Right hindlimb (tissue), 1 donor: Measurements from ENCODE around the gene TNNT3.
A peak's percentile ranks its signal among the peaks of the same experiment; 100 is the strongest.
"Not testable (repeated sequence)": the region's sequence is repeated elsewhere in the genome, so short reads cannot be mapped to it uniquely, and the experiment has no call there.

Source experiments
- DNase-seq: peaks from one replicate; pipeline ENCODE4 v3.0.0-alpha.2; 2018

The TNNT3 gene

DNA sequence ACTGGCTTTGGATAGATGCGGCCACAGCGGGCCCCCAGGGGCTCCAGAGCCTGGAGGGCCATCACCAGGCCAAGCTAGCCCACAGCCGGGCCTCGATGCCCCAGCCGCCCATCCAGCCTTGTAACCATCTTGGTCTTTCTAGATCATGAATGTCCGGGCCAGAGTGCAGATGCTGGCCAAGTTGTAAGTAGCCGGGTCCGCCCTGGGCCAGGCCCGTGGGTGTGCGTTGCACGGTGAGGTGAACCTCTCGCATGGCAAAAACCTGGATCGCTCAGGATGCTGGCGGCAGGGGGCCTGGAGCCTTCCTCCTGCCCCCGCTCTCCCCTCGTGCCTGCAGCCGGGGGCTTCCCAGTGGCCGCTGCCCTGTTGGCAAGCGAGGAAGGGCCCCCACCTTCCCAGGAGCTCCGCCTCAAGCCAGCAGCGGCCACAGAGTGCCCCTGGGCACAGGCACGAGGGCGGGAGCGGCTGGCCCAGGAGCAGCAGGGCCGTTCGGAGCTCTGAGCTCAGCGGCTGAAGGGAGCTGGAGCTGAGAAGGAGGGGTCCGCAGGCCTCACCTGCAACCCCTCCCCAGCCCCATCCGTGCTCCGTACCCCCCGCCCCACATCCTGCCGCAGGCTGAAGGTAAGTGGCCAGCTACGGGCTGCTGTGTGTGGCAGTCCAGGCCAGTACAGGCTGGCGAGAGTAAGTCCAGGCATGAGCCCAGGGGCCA lies 16.7 kb downstream of the TNNT3 start:
- no peak for DNase-seq

DNA sequence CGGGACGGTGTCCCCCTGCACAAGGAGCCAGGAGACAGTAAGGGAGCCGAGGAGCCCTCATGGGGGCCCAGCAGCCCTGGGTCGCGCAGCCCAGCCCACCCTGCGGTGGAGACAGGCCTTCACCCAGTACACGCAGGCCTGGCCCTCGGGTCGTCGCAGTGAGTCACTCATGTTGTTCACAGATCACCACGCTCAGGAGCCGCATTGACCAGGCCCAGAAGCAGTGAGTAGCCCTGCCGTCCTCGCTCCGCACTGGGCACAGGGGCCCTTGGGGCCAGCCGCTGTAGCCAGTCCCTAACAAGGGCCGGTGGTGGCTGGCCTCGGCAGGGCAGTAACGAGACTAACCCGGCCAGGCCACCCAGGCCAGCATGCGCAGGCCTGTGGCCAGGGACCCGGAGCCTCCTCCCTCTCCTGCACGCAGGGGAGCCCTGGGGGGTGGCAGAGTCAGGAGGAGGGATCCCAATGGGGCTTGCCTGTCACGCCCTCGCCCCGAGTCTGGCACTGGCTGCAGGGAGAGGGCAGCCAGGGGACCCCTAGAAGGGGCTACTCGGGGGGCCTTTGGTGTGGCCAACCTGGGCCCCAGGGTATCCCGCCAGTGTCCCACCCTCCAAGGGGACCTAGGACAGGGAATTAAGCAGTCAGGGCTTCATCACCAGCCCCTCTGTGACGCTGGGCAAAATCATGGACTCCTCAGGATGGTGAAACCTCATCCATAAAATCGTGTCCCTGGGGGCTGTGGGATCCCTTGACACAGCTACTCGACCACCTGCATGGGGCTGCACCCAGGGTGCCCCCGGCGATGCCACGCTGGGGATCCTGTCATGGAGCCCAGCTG lies 17.5 kb downstream of the TNNT3 start:
- no peak for DNase-seq

DNA sequence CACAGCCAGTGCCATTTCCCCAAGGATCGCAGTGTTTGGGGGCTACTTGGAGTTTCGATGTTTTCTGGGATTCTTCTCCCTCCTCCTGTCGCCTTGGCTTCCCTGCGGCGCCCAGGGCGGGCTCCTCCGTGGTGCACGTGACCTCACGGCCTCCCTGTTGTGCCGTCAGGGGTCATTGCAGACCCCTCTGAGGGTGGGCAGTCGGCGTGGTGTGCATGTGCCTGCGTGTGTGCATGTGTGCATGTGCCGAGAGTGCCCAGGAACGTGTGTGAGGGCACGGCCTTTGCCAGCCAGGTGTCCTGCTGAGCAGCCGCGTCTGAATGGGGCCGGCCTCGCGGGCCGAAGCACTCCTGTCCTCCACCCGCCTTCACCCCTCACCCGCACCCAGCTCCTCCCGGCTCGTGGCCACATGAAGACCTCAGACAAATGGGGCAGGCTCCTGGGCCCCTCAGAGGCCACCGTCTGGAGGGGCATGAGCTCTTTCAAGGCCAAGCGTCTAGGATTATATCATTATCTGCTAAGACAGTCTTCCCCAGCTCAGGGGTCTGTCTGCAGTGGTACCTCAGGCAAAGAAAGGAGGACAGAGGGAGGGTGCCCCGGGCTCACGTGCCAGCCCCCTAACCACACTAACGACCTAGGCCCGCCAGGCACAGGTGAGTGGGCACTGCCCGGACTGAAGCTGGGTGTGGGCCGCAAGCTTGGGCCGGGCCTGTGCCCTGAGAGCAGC lies 18.3 kb downstream of the TNNT3 start:
- no peak for DNase-seq

DNA sequence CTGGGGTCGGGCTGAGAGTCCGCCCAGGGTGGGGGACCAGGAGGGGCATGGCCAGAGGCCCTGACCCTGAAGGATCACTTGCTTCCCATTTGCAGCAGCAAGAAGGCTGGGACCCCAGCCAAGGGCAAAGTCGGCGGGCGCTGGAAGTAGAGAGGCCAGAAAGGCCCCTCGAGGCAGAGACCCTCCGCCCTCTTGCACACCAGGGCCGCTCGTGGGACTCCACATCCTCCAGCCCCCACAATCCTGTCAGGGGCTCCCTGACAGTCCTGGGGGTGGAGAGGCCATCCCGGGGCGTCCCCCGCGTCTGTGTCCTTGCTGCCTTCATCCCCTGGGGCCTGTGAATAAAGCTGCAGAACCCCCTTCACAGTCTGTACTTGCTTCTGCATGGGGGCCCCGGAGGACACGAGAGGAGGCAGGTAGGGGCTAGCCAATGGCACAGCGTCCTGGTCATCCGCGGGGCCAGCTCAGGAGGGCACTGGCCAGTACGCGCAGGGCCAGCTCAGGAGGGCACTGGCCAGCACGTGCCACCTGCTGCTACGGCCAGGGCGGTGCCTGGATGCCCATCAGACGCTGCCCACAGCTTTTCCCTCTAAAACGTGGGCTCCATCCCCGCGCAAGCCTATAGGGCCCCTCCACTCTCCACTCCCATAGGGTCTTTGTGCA lies 19.0 kb downstream of the TNNT3 start:
- no peak for DNase-seq

DNA sequence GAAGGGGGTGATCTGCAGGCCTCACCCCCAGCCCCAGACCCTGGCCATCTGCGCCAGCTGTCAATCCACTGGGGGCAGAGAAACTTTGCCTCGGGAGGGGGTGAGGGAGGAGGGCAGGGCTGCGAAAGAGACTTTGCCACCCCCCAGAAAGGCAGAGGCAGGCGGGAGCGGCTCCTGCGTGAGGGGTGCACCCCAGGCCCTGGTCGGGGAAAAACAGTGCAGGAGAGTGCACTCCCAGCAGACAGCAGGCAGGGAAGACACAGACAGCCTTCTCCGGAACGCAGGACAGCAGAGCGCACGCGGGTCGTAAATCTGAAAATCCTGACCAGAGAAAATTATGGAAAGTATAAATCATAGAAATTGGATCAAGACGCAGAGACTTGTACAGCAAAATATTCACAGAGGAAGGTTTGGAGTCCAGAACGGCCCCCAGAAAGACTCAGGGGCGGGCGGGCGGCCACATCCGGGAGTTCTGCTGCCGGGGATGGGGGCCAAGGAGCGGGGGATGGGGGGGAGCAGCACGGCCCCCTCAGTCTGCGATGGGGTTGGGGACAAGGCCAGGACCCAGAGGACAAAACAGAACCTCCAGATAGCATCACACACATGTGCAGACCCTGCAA lies 19.6 kb downstream of the TNNT3 start:
- peak; percentile 90 for DNase-seq

DNA sequence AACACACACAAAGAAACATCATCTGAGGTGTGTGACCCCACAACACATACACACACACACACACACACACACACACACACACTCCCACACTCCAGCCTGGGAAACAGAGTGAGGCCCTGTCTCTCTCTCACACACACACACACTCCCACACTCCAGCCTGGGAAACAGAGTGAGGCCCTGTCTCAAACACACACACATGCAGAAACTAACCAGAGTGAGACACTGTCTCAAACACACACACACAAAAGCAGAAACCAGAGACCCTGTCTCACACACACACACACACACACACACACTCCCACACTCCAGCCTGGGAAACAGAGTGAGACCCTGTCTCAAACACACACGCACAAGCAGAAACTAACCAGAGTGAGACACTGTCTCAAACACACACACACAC lies 20.3 kb downstream of the TNNT3 start:
- DNase-seq, result not testable (repeated sequence)

DNA sequence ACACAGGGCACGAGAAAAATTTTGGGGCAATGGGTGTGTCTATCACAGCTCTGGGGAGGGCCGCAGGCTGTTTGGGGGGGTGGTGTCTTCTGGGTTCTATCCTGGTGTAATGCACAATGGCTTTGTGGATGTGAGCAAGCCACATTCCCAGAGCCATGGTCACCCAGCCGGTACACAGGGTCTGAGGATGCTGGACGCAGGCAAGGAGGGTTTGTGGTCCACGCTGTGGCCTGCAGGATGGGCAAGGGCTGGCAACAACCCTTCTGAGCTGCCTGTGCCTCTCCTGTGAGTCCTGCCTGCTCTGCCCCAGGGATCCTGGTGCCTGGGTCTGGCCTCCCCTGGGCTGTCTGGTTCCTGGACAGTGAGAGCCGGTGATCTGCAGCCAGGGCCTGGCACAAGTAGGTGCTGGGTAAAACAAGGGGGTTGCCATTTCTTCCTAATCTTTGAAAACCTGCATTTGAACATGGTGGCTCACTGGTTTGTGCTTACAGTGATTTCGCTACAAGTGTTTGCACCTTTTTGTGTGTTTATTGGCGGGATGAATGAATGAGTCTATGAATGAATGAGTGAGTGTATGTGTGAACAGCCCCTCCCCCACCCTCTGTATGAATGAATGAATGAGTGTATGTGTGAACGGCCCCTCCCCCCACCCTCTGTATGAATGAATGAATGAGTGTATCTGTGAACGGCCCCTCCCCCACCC lies 23.2 kb downstream of the TNNT3 start:
- DNase-seq, result no peak

DNA sequence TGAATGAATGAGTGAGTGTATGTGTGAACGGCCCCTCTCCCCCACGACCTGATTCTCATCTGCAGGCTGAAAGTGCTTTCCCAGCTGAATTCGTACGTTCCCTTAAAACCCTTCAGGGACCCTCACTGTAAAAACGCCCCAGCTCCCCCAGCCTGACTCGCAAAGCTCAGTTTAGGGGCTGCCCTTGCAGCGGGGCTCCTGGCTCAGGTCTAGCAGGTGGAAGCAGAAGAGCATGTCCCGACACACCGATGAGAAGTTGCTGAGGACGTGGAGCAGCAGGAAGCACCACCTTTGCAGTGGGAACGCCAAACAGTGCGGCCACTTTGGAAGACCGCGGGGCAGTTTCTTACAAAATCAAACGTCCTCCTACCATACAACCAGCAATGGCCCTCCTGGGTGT lies 24.1 kb downstream of the TNNT3 start:
- no peak for DNase-seq

DNA sequence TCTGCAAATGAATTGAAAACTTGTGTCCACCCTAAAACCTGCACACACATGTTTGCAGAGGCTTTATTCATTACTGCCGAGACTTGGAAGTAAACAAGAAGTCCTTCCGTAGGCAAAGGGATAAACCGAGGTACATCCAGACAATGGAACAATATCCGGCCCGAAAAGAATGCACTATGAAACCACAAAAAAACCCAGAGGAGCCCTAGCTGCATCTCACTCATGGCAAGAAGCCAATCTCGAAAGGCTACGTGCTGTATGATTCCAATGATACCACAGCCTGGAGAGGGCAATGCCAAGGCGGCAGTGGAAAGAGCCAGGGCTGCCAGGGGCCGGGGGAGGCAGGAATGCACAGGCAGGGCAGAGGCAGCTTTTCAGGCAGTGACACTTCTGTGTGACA lies 24.5 kb downstream of the TNNT3 start:
- DNase-seq, result no peak

DNA sequence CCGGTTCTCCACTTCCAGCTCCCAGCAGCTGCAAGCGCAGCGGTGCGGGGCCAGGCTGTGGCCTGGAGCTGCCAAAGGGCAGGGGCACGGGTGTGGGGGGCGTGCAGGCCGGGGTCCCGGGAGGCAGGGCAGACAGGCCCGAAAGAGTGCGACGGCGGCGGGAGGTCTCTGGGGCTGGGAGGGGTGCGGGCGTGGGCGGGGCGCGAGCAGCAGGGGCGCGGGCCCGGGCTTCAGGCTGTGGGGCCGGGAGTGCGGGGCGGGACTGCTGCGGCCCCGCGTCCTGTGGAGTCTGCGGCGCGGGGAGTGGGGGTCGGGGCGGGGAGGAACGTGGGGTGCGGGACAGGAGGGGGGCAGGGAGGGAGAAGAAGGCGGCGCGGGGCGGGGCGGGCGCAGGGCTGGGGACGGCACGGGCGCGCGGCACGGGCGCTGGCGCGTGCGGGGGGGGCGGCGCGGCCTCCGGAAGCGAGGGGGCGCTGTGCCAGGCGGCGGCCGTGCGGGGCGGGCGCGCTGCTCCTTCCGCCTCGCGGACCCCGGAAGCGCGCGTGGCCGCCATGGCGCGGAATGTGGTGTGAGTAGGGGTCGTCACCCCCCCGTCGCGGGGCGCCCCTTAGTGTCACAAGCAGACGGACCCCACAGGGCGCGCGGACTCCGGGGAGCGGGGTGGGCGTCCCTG lies 27.4 kb downstream of the TNNT3 start, which contains the start of gene MRPL23:
MRPL23 (plus strand) TSS at position 521 of the 673 bp plus-strand sequence; CDS start at position 552, 31 bp downstream.
- DNase-seq, result no peak

DNA sequence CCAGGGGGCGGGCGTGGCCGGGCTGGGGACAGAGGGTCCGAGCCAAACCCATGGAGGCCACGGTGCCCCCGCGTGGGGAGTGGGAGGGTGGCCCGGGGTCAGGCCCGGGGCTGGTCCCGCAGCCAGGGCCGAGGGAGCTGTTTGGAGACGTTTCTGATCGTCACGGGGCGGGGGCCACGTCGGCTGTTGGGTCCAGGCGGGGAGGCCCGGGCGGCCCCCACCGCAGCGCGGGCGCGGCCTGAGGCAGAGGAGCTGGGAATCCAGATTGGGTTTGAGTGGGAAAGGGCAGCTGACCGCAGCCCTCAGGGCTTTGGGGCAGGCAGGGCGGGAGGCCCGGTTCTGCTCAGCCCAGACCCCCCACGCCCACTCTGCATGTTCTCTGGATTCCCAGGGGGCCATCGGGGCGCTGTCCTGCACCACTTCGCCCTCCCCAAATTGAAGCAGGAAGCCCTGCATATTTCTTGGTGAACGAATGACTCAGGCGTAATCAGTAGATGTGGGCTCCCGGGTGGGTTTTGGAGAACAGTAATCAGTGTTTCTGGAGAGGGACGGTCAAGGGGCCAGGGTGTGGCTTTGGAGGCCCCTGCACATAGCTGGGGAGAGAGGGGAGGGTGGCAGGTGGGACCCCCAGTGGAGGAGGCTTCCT lies 28.2 kb downstream of the TNNT3 start:
- DNase-seq, result no peak

DNA sequence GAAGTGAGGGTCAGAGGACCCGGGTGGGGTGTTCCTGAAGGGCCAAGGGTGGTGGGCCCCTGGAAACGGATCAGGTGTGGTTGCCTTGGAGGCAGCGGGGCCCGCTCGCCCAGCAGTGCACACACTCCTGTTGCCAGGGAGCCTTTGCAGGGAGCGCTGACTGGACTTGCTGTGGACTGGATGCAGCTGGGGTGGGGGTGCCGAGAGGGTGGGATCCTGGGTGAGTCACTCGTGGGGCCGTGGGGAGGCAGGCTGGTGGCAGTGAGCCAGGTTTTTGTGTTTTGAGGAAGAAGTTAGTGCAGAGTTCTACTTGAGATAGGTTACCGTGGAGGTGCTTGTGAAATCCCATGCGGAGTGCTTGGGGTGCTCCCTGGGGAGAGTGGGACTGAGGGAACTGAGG lies 28.9 kb downstream of the TNNT3 start:
- DNase-seq, result no peak

DNA sequence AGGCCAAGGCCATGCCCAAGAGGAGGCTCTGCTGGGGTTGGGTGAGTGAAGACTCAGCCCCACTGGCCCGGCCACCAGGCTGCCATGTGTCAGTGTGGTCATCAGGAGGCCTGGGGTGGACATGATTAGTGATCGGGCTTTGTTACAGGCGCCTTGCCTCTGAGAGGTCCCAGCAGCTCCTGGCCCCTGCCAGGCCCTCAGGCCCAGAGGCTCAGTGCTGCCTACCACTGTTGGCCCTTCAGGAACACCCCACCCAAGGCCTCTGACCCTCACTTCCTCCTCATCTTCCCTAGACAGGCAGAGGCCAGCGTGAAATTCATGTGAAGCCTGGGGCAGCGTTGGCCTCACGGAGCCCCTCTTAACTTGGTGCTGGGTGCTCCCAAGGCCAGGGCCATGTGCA lies 29.8 kb downstream of the TNNT3 start:
- no peak for DNase-seq

DNA sequence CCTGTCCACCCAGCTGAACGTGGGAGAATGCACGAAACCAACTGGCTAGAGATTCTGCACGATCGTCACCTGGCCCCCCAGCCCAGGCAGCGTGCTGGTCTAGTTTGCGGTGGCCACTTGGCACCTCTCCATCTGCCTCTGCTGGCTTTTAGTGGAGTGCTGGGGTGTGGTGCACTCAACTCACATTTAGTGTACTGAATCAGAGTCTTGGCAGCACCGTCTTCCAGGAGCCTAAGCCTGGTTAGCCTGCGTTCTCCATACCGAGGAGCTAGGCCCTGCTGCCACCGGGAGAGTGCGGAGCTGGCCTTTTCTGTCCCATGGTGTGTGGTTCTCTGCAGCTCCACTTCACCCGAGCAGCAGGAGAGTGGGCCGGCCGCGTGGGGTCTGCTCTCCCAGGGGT lies 30.4 kb downstream of the TNNT3 start:
- no peak for DNase-seq

DNA sequence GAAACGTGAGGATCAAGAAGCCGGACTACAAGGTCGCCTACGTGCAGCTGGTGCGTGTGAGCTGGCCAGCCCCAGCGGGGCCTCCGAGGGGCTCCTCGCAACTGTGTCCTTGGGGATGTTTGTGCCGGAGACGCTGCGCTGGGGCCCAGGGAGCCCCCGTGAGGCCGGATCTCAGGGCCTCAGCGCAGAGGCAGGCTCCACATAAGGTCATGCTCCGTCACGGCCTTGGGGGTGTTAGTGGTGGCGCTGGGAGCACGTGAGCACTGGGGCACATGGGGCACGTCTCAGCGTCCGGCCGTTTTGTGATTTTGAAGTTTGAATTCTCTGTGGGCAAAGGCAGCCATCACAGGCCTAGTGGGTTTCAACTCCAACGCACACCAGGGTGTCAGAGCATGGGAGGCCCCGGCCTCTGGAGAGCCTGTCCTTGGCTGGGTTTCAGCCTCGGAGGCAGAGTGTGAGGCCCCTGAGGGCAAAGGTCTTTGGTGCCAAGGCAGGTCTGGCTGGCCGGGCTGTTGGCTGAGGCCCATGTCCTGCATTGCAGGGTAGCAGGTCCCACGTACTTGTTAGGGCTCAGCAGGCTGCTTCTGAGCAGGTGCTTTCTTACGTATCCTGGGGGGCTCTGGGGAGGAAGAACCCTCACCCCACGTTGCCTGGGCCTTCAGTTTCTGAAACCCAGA lies 33.4 kb downstream of the TNNT3 start:
- DNase-seq, result no peak

DNA sequence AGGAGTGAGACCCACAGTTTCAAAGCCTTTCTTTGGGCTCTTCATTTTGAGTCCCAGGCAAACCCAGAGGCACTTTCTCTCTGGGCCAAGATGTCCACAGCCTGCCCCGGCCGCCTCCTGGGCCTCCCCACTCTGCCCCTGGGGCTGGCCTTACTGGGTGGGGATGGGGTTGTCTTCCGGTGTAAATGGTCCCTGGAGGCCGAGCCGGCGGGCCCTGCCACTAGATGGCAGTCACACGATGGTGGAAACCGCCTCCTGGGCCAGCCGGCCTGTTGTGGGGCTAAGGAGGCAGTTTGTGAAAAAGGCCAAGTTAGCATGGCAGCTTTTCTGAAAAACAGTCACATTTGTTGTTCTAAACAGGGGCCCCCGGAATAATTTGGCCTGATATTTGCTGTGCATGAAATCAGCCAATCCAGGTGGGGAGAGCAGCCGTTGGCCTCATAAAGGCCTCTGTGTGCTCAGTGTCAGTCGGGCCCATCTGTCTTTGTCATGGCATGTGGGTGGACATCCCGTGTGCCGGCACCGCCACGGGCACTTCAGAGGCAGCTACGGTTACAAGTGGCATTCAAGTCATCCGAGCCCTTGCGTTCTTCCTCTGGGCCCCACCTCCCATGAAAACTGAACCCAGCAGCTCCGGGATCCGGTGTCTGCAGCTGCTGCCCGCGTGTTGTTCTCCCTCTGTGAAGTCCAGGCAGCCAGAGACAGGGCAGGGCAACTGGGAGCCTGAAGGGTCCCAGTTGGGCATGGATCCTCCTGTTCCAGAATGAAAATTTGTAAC lies 34.2 kb downstream of the TNNT3 start:
- no peak for DNase-seq

DNA sequence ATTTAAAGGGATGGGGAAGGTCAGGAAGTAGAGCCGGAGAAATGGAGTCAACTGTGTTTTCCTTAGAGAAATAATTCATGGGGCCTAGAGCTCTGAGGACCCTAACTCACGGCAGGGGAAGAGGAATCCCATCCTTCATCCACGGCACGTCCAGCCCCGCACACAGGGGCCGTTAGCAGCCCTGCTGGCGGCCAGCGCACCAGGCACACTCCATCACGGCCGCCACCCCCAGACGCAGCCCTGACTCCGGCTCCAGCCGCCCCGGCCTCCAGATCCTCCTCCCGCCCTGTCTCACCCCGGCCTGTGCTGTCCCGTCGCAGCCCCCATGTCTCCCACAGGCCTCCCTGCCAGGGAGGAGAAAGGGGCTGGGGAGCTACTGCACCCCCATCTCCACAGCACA lies 38.9 kb downstream of the TNNT3 start:
- no peak for DNase-seq

DNA sequence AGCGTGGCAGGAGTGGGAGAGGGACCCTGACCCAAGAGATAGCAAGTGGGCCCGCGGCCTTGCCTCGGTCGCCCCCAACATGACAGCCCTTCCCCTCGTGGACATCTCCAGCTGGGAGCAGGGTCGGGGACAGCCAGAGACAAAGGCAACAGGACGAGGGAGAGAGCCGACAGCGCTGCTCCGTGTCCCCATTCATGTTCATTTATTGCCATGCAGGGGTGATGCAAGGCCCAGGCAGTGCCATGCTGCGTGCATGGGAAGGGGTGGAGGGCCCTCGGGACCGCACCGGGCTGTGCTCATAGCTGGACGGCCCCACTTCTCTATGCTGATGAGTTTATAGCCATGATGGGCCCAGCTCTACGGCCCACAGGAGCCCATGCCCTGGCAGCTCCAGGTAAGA lies 40.3 kb downstream of the TNNT3 start:
- DNase-seq, result no peak

DNA sequence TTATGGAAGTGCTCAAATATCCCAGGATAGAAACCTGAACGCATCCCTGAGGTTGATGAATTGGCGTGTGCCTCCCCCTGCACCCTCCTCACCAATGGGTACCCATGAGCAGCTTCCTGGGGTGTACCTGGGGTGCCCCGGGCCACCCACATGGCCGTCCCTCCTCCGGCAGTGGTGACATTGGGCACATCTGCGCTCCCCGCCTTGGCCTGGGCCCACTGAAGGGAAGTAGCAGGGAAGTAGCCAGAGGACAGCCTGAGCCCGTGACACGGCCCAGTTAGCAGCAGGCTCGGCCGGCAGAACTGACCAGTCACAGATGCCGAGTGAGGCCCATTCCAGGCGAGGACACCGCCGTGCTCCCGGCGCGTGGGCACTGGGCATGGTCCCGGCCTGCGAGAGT lies 44.4 kb downstream of the TNNT3 start:
- no peak for DNase-seq
